Measurements from ENCODE around the gene LARP4B. TPM values are rescaled to one million over a fixed set of nuclear protein-coding genes. Genes with fewer than 3 reads are reported as not detected.

Gene LARP4B
- total and polyA plus RNA-seq, 7 donors = 16.6 to 88.3 (median 66.6) TPM

- Histone ChIP-seq H3K4me1 (peaks cover 10% of the 10 kb centered on the region), H3K36me3 (ENCODE audit: insufficient read depth in 1 of 2, low read depth in 1 of 2) (no peaks in the 10 kb centered on the region), H3K27ac (no peak overlapping the region), H3K9me3 (no peaks in the 10 kb centered on the region), H3K4me3 (peak overlapping the region; percentile 7), H3K27me3 (ENCODE audit: insufficient read depth in 3 of 3, low read length in 2 of 3) (peaks cover 0 to 2% (median 0%) of the 10 kb centered on the region in 3 donors)
- peak; percentile 40 to 58 for DNase-seq
- TF ChIP-seq, protein P1, sequence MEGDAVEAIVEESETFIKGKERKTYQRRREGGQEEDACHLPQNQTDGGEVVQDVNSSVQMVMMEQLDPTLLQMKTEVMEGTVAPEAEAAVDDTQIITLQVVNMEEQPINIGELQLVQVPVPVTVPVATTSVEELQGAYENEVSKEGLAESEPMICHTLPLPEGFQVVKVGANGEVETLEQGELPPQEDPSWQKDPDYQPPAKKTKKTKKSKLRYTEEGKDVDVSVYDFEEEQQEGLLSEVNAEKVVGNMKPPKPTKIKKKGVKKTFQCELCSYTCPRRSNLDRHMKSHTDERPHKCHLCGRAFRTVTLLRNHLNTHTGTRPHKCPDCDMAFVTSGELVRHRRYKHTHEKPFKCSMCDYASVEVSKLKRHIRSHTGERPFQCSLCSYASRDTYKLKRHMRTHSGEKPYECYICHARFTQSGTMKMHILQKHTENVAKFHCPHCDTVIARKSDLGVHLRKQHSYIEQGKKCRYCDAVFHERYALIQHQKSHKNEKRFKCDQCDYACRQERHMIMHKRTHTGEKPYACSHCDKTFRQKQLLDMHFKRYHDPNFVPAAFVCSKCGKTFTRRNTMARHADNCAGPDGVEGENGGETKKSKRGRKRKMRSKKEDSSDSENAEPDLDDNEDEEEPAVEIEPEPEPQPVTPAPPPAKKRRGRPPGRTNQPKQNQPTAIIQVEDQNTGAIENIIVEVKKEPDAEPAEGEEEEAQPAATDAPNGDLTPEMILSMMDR (IDR thresholded peaks at IDR 0.05) = no peak
- ATAC-seq = peak; percentile 61 to 83 (median 70)
- intact Hi-C loops (cut with DNase I) = no loop called here
- 17 to 33% (median 22%) methylated on average over 14 of the region's 14 CpGs for WGBS, 3 donors
Observed at GRCh38 chr10:970311-971149, 39.0 kb upstream of the LARP4B start.

GRCh38 chr10:969473-970150, 38.1 kb upstream of the LARP4B start:
- TF ChIP-seq, protein P1 (IDR thresholded peaks at IDR 0.05) = no peak
- 69 to 80% (median 74%) methylated on average over 15 of the region's 15 CpGs for WGBS, 3 donors
- Histone ChIP-seq H3K4me1 (peaks cover 10% of the 10 kb centered on the region), H3K27me3 (ENCODE audit: insufficient read depth in 3 of 3, low read length in 2 of 3) (peaks cover 0 to 2% (median 0%) of the 10 kb centered on the region in 3 donors), H3K27ac (no peak overlapping the region), H3K36me3 (ENCODE audit: insufficient read depth in 1 of 2, low read depth in 1 of 2) (no peaks in the 10 kb centered on the region), H3K9me3 (no peaks in the 10 kb centered on the region), H3K4me3 (no peak overlapping the region)
- DNase-seq = no peak
- intact Hi-C loops (cut with DNase I) = no loop called here
- ATAC-seq = no peak

DNA sequence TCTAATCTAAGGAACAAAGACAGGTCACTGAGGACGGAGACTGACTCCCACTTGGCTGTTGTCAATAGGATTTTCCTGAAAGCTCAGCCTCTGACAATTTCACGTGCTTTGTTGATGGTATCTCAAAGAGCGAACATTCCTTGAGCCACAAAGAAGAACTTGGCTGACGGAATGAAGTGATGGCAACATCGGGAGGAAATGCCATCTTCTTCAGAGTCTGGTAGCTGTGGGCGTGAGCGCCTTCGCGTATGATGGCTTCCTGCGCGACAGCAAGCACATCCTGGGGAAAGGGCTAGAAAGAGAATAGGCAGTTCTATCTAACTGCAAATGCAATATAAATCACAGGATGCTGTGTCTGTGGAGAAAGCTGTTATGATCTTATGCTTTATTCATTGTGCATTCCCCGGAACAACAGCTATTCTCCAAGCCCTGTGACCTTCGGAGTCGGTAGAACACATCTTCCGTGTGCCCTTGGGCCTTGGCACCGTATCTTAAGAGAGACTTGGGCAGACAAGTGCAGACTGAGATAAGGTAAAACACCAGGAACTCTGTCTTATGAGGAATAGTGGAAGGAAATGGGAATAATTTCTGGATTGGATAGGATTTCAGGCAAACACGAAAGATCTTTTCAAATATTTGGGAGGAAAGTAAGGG, 37.2 kb upstream of the LARP4B start:
- Histone ChIP-seq H3K36me3 (ENCODE audit: insufficient read depth in 1 of 2, low read depth in 1 of 2) (no peaks in the 10 kb centered on the region), H3K9me3 (no peaks in the 10 kb centered on the region), H3K27me3 (ENCODE audit: insufficient read depth in 3 of 3, low read length in 2 of 3) (peaks cover 0 to 2% (median 0%) of the 10 kb centered on the region in 3 donors), H3K27ac (no peak overlapping the region), H3K4me3 (no peak overlapping the region), H3K4me1 (peaks cover 10% of the 10 kb centered on the region)
- 84 to 85% (median 85%) methylated on average over 17 of the region's 17 CpGs for WGBS, 3 donors
- intact Hi-C loops (cut with DNase I) = no loop called here
- ATAC-seq (no peak), DNase-seq (no peak)
- TF ChIP-seq, protein P1 (IDR thresholded peaks at IDR 0.05) = no peak

DNA sequence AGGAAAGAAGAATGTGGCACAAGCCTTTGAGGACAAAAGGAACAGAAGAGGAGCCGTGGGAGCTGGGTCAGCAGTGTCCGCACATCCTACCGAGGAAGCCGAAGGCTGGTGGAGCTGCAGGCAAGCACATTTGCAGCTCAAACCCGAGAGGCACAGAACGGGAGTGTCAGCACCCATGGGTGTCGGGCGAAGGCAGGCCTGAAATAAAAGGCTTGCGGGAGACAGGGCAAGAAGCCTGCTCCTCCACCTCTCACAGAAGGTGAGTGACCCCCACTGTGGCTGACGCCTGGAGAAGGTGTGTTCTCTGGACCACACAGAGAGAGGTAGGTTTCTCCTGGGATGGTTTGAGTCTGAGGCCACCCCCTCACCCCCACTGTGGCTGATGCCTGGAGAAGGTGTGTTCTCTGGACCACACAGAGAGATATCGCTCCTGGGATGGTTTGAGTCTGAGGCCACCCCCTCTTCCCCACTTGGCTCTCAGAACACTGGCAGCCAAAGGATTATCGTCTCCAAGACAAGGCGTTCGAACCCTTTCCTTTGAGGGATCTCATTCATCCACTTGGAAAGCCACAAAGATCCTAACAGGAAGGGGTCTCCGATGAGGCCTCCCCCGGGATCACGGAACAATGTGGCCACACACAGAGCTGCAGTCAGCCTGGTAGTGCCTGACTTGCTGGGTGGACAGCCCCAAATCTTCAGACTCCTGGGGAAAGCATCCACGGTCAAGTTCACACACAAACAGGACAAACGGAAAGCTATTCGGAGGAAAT, 35.1 kb upstream of the LARP4B start:
- ATAC-seq = no peak
- no peak overlapping the region for H3K27ac ChIP-seq
- H3K4me1 ChIP-seq = peaks cover 10% of the 10 kb centered on the region
- no peak overlapping the region for H3K4me3 ChIP-seq
- no peaks in the 10 kb centered on the region for H3K9me3 ChIP-seq
- TF ChIP-seq, protein P1 (IDR thresholded peaks at IDR 0.05) = no peak
- no peak for DNase-seq
- H3K27me3 ChIP-seq (ENCODE audit: insufficient read depth in 3 of 3, low read length in 2 of 3) = peaks cover 0 to 2% (median 0%) of the 10 kb centered on the region in 3 donors
- intact Hi-C loops (cut with DNase I) = no loop called here
- WGBS, 3 donors = 83 to 88% (median 87%) methylated on average over 20 of the region's 20 CpGs
- H3K36me3 ChIP-seq (ENCODE audit: insufficient read depth in 1 of 2, low read depth in 1 of 2) = no peaks in the 10 kb centered on the region
